Stomach smooth muscle (tissue), 2 donors: ENCODE measurements around the gene CRYBG3.
"Not testable (repeated sequence)": the region's sequence is repeated elsewhere in the genome, so short reads cannot be mapped to it uniquely, and the experiment has no call there.

ENCODE experiments used
- H3K27ac ChIP-seq: one replicate; pipeline ENCODE4 v1.7.0; 2013; ENCODE audit warnings: mild to moderate bottlenecking, low read length, inconsistent platforms
- H3K27me3 ChIP-seq, 2 donors: one replicate each; pipeline ENCODE4 v1.7.0; 2013; ENCODE audit warnings: low read length in 2 of 2; ENCODE audit not compliant: insufficient read depth in 2 of 2, control insufficient read depth in 1 of 2
- H3K36me3 ChIP-seq, 2 donors: one replicate each; pipeline ENCODE4 v1.7.0; 2013; ENCODE audit warnings: low read length in 2 of 2; ENCODE audit not compliant: control insufficient read depth in 2 of 2, insufficient read depth in 2 of 2
- H3K4me1 ChIP-seq: one replicate; pipeline ENCODE4 v1.7.0; 2013; ENCODE audit warnings: low read length; ENCODE audit not compliant: control insufficient read depth, insufficient read depth
- H3K4me3 ChIP-seq, 2 donors: one replicate each; pipeline ENCODE4 v1.7.0; 2013; ENCODE audit warnings: low read length in 2 of 2
- H3K9ac ChIP-seq, 2 donors: one replicate each; pipeline ENCODE4 v1.7.0; 2013; ENCODE audit warnings: low read length in 2 of 2, mild to moderate bottlenecking in 1 of 2
- H3K9me3 ChIP-seq, 2 donors: one replicate each; pipeline ENCODE4 v1.7.0; 2013; ENCODE audit warnings: low read length in 2 of 2; ENCODE audit not compliant: control insufficient read depth in 2 of 2
- donor health status: healthy.
- donor health status: Pancreatic carcinoma.

Gene CRYBG3

DNA sequence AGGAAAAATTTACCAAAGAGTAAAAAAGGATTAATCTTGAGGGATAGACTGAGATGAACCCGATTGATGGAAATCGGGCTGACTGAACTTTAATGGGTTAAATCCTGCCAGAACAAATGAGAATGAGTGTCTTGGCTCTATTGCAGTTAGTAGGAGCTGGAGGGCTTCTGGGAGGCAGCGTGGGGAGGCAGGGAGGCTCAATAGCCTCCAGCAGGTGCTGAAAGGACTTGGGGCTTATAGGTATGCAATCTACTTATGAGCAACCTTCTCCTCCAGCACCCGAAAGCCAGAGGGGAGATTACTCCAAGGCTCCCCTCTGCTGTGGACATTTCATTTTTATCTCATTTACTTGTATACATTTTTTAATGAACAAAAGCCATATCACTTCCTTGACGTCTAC is 1.0 kb upstream of the CRYBG3 start:
- peak overlapping the region in 1 of 2 donors; percentile 74 for H3K9ac ChIP-seq
- H3K4me3 ChIP-seq, result peak overlapping the region in 1 of 2 donors; percentile 92
- no peak overlapping the region for H3K27ac ChIP-seq
- no peaks in the 10 kb centered on the region for H3K36me3 ChIP-seq
- H3K27me3 ChIP-seq, result no peaks in the 10 kb centered on the region
- H3K9me3 ChIP-seq, result no peaks in the 10 kb centered on the region
- H3K4me1 ChIP-seq, result peaks cover 7% of the 10 kb centered on the region

DNA sequence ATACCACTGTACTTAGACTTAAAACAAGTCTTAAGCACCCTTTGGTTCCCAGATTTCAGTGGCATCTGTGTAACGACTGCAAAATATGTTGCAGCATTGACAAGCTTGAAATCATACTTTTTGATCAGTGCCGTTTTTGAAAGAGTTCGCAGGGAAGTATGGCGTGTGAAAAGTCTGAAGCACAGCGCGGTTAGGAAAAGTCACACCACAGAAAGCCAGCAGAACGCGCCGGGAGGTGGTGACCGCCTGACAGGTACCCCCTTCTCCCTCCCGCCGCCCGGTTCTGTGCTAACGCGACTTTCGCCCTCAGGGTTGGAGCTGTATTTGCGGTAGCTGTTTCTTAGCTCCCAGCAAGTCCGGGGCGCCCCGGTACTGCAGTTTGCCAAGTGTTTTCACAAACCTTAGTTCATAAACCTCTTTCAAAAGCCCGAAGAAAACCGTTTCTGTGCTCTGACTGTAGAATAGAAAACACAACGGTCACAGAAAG is 481 bp upstream of the CRYBG3 start:
- peak overlapping the region; percentile 86 to 92 for H3K4me3 ChIP-seq
- H3K9me3 ChIP-seq, result no peaks in the 10 kb centered on the region
- no peaks in the 10 kb centered on the region for H3K36me3 ChIP-seq
- peak overlapping the region; percentile 74 to 80 for H3K9ac ChIP-seq
- H3K27ac ChIP-seq, result peak overlapping the region; percentile 77
- no peaks in the 10 kb centered on the region for H3K27me3 ChIP-seq
- peaks cover 7% of the 10 kb centered on the region for H3K4me1 ChIP-seq

DNA sequence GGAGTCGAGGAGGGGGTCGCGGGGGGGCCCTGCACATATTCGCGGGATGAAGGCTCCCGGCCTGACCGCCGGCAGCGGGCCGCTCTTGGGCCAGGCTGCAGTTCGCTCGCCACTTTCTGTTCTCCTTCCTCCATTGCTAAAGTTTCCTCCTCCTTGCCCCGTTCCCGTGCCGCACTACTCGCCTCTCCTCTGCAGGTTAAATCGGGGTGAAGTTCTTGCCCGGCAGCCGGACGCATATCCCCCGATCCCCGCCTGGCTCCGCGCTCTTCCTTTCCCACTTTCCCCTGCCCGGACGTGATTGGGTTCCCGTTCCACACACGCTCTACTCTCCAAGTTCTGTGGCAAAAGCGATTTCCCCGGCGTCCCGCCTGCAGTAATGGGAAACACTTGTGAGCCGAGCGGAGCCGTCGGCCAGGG is 556 bp downstream of the CRYBG3 start:
- no peaks in the 10 kb centered on the region for H3K9me3 ChIP-seq
- H3K4me1 ChIP-seq, result peaks cover 7% of the 10 kb centered on the region
- peak overlapping the region; percentile 86 to 92 for H3K4me3 ChIP-seq
- peak overlapping the region; percentile 77 for H3K27ac ChIP-seq
- peak overlapping the region; percentile 80 to 84 for H3K9ac ChIP-seq
- H3K27me3 ChIP-seq, result no peaks in the 10 kb centered on the region
- H3K36me3 ChIP-seq, result no peaks in the 10 kb centered on the region

DNA sequence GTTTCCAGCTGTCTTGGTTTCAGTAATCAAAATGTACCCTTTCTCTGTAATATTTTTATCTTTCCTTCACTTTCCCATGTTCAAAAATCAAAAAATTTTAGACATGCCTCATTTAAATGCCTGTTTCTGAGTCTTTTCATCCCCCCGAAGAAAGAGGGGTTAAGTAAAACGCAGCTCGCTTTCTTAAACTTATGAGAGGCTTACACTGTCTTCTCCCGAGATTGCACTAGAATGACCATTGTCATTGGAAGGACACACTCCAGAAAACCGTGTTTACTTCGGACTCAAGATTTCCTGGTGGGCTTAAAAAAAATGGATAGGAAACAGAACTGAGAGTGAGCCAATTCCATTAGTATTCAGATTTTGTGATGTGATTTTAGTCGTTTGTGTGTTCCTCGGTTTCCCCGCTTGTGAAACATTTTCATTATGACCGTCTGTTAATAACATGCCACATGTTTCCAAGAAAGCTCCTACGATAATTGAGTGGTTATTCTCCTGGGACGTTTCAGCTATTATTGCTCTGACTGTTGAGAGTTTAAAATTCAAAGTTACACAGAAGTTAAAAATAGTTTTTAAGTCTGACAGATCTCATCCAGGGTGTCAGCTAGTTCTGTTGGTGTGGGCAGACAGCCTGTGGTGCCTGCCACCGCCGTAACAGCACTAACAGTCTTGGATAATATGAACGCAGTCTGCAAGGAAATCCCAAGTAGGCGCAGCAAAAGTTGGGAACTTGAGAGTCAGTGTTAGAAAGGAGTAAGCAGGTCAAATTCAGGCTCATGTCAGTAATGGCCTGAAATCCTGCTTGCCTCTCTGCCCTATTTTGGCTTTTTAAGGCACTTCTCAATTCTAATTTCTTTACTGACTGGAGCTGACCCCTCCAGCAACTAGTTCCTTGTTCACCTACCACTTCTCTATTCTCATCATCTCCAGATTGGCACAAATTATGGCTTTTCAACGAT is 1.5 kb downstream of the CRYBG3 start:
- Histone ChIP-seq H3K9ac (peak overlapping the region; percentile 80 to 84), H3K4me3 (peak overlapping the region; percentile 86 to 92), H3K9me3 (no peaks in the 10 kb centered on the region), H3K4me1 (peaks cover 7% of the 10 kb centered on the region), H3K36me3 (no peaks in the 10 kb centered on the region), H3K27me3 (no peaks in the 10 kb centered on the region), H3K27ac (no peak overlapping the region)

DNA sequence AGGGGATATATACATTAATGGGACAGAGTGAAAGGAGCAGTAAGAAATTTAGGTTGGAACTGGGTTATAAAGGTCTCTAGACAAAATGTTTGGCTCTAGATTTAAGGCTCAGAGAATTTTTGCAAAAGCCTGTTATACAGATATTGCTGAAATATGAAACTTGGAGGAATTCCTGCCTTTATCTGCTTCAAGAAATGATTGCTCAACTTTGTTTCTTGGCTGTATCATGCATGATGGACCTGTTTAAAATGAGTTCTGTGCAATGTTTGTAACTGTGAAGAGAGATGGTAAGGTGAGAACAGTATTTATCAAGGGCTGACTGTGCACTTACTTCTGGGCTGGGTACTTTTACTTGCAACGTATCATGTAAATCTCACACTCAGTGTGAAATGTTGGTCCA is 3.3 kb downstream of the CRYBG3 start:
- no peaks in the 10 kb centered on the region for H3K9me3 ChIP-seq
- no peak overlapping the region for H3K4me3 ChIP-seq
- peaks cover 7% of the 10 kb centered on the region for H3K4me1 ChIP-seq
- H3K36me3 ChIP-seq, result no peaks in the 10 kb centered on the region
- H3K9ac ChIP-seq, result no peak overlapping the region
- no peaks in the 10 kb centered on the region for H3K27me3 ChIP-seq
- no peak overlapping the region for H3K27ac ChIP-seq

DNA sequence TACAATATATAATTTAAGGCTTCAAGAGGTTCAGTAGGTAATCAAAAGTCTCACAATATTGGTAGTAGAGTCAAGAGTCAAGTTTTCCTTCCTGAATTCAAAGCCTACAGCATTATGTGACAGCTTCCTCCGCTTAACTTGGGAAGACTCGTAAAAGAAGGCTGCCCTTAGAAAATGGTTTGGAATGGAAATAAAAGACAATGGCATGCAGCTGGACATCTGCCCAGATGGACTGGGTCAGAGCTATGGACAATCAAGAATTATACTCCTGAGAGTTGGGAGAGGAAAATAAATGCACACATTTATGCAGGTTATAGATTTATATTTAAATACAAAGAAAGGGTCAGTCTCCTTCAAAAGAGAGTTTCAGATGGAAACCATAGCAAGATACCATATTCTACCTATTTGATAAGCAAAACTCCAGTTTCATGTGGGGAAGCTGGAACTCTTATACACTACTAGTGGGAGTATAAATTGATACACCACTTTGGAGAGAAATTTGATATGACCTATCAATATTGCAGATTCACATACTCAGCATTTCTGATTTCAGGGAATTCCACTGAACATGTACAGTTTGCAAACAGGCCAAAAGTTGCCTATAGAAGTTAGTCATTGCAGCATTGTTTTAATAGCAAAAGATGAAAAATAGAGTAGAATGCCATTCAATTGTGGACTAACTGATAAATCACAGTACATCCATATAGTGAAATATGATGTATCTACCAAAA is 6.1 kb downstream of the CRYBG3 start:
- H3K27ac ChIP-seq, result no peak overlapping the region
- H3K4me1 ChIP-seq, result no peaks in the 10 kb centered on the region
- no peak overlapping the region for H3K4me3 ChIP-seq
- H3K27me3 ChIP-seq, result no peaks in the 10 kb centered on the region
- H3K36me3 ChIP-seq, result no peaks in the 10 kb centered on the region
- H3K9me3 ChIP-seq, result no peaks in the 10 kb centered on the region
- H3K9ac ChIP-seq, result no peak overlapping the region

DNA sequence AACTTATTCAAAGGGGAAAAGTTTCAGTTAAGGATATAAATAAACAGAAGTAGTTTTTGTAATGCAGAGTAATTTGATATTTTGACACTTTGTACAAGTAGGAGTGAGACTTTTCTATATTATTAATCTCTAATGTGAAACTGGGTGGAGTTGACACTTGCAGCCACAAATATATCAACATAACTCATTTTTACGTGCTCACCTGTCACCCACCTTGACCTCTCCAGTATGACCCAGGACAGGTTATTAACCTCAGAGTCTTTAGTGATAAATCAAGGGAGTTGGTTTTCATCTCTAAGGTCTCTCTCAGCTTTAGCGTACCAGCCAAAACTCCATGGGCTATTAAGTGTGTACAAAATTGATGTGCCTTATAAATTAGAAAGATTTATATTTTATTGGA is 7.4 kb downstream of the CRYBG3 start:
- H3K27ac ChIP-seq, result no peak overlapping the region
- no peaks in the 10 kb centered on the region for H3K36me3 ChIP-seq
- H3K4me1 ChIP-seq, result no peaks in the 10 kb centered on the region
- no peaks in the 10 kb centered on the region for H3K9me3 ChIP-seq
- H3K27me3 ChIP-seq, result no peaks in the 10 kb centered on the region
- no peak overlapping the region for H3K9ac ChIP-seq
- no peak overlapping the region for H3K4me3 ChIP-seq

DNA sequence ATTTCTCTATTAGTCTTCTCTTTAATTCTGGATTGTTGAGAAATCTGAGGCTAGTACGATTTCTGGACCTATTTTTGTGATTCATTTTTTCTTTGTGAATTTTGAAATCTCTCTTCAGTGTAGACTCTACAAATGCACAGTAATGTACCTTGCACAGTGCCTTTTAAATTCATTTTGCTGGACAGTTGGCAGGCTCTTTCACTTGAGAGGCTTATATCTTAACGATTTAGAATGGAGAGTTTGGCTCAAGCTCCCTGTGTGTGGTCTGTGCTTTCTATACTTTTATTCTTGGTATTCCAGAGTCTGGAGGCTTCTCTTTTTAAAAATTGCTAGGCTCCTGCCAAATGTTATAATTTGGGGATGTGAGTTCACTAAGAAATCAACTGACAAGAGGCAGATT is 8.8 kb downstream of the CRYBG3 start:
- H3K4me1 ChIP-seq, result no peaks in the 10 kb centered on the region
- H3K27me3 ChIP-seq, result no peaks in the 10 kb centered on the region
- H3K9me3 ChIP-seq, result no peaks in the 10 kb centered on the region
- no peak overlapping the region for H3K9ac ChIP-seq
- H3K27ac ChIP-seq, result no peak overlapping the region
- no peak overlapping the region for H3K4me3 ChIP-seq
- H3K36me3 ChIP-seq, result no peaks in the 10 kb centered on the region

DNA sequence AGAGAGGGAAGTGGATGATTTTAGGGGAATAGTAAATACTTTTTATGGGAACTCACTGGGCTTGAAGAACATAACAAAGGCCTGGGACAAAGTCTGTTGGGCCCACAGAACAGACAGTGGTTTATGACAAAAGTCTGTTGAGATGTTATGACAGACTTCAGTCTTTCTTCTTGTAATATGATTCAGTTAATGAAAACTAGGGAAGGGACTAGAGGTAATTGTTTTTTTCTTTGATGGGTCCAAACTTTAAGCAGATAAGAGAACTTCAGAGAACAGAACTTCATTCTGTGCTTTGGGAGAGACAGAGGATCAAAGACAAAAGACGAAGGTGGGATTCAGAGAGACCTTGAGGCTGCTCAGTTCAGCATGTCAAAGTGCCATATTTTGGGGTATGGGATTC is 9.3 kb downstream of the CRYBG3 start:
- no peaks in the 10 kb centered on the region for H3K9me3 ChIP-seq
- no peak overlapping the region for H3K4me3 ChIP-seq
- no peak overlapping the region for H3K9ac ChIP-seq
- H3K27me3 ChIP-seq, result no peaks in the 10 kb centered on the region
- no peak overlapping the region for H3K27ac ChIP-seq
- H3K4me1 ChIP-seq, result no peaks in the 10 kb centered on the region
- no peaks in the 10 kb centered on the region for H3K36me3 ChIP-seq

DNA sequence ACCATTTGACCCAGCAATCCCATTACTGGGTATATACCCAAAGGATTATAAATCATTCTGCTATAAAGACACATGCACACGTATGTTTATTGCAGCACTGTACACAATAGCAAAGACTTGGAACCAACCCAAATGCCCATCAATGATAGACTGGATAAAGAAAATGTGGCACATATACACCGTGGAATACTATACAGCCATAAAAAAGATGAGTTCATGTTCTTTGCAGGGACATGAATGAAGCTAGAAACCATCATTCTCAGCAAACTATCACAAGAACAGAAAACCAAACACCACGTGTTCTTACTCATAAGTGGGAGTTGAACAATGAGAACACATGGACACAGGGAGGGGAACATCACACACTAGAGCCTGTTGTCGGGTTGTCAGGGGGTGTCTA is 11.4 kb downstream of the CRYBG3 start:
- not testable (repeated sequence) for H3K4me3 ChIP-seq, H3K36me3 ChIP-seq, H3K27ac ChIP-seq, H3K9ac ChIP-seq, H3K4me1 ChIP-seq, H3K9me3 ChIP-seq, H3K27me3 ChIP-seq
